KMS-11 (cell line): ENCODE results near the gene MKRN1.

Experiments
- H2AFZ ChIP-seq: fragments of 200-600 bp; sonication (generic); 2 replicates; pipeline ENCODE4 v1.6.1; 2016; ENCODE audit warnings: antibody characterized with exemption, mixed run types, low read depth
- H3K27ac ChIP-seq: fragments of 200-600 bp; sonication (generic); 2 replicates; pipeline ENCODE4 v1.6.1; 2016; ENCODE audit warnings: mild to moderate bottlenecking, mixed run types
- H3K27me3 ChIP-seq: fragments of 200-600 bp; sonication (generic); 2 replicates; pipeline ENCODE4 v1.6.1; 2017; ENCODE audit warnings: mild to moderate bottlenecking, low read depth, mixed run types, moderate library complexity; ENCODE audit not compliant: insufficient read depth
- H3K36me3 ChIP-seq: fragments of 200-600 bp; sonication (generic); 2 replicates; pipeline ENCODE4 v1.6.1; 2017; ENCODE audit warnings: mild to moderate bottlenecking, mixed run types; ENCODE audit not compliant: insufficient read depth
- H3K4me1 ChIP-seq: fragments of 200-600 bp; sonication (generic); 2 replicates; pipeline ENCODE4 v1.6.1; 2016; ENCODE audit warnings: mild to moderate bottlenecking, low read depth, mixed run types; ENCODE audit not compliant: poor library complexity, severe bottlenecking
- H3K4me2 ChIP-seq: fragments of 200-600 bp; sonication (generic); 2 replicates; pipeline ENCODE4 v1.7.0; 2016; ENCODE audit warnings: mild to moderate bottlenecking, mixed run types
- H3K4me3 ChIP-seq: fragments of 200-600 bp; sonication (generic); IDR thresholded peaks from 2 replicates; pipeline ENCODE4 v1.6.1; 2017; ENCODE audit warnings: low read depth, low read length, mixed read lengths; ENCODE audit not compliant: insufficient read depth
- H3K79me2 ChIP-seq: fragments of 200-600 bp; sonication (generic); 2 replicates; pipeline ENCODE4 v1.6.1; 2016; ENCODE audit warnings: low read depth, mixed run types; ENCODE audit not compliant: insufficient read depth
- H3K9ac ChIP-seq: fragments of 200-600 bp; sonication (generic); 2 replicates; pipeline ENCODE4 v1.6.1; 2016; ENCODE audit warnings: mild to moderate bottlenecking, mixed run types
- H4K20me1 ChIP-seq: fragments of 200-600 bp; sonication (generic); 2 replicates; pipeline ENCODE4 v1.6.1; 2016; ENCODE audit warnings: mild to moderate bottlenecking, mixed run types; ENCODE audit not compliant: insufficient read depth
- TF ChIP-seq, protein P1 (sequence below): fragments of 200-600 bp; sonication (generic); conservative IDR thresholded peaks from 2 replicates; pipeline ENCODE4 v1.6.1; 2017; ENCODE audit warnings: low read depth, mild to moderate bottlenecking, antibody characterized with exemption, low read length, moderate library complexity, mixed read lengths

MKRN1 gene

DNA sequence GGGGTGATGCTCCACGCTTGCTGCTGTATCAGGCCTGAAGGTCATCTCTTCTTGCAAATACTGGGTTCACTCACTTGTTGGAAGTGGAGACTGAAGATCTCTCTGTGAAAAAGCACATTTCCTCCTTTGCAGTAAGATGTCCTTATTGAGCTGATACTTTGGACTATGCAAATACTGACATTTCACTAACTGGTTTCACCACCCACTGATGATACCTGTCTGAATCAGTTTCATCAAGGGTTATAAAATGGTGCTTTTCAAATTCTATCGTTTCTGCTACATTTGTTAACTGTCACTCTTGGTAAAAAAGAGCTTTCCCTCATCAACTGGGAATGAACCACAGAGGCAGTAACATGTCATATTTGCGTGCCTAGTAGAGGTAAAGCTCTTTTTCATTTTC, 39.9 kb downstream of the MKRN1 start:
- Histone ChIP-seq H3K4me1 (no peaks in the 10 kb centered on the region), H3K9ac (no peak overlapping the region), H3K27me3 (no peaks in the 10 kb centered on the region), H3K27ac (no peak overlapping the region), H4K20me1 (no peaks in the 10 kb centered on the region), H3K79me2 (no peaks in the 10 kb centered on the region), H2AFZ (no peak overlapping the region), H3K4me2 (no peak overlapping the region), H3K36me3 (no peaks in the 10 kb centered on the region), H3K4me3 (no peak overlapping the region)
- TF ChIP-seq, protein P1, sequence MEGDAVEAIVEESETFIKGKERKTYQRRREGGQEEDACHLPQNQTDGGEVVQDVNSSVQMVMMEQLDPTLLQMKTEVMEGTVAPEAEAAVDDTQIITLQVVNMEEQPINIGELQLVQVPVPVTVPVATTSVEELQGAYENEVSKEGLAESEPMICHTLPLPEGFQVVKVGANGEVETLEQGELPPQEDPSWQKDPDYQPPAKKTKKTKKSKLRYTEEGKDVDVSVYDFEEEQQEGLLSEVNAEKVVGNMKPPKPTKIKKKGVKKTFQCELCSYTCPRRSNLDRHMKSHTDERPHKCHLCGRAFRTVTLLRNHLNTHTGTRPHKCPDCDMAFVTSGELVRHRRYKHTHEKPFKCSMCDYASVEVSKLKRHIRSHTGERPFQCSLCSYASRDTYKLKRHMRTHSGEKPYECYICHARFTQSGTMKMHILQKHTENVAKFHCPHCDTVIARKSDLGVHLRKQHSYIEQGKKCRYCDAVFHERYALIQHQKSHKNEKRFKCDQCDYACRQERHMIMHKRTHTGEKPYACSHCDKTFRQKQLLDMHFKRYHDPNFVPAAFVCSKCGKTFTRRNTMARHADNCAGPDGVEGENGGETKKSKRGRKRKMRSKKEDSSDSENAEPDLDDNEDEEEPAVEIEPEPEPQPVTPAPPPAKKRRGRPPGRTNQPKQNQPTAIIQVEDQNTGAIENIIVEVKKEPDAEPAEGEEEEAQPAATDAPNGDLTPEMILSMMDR, result no peak

DNA sequence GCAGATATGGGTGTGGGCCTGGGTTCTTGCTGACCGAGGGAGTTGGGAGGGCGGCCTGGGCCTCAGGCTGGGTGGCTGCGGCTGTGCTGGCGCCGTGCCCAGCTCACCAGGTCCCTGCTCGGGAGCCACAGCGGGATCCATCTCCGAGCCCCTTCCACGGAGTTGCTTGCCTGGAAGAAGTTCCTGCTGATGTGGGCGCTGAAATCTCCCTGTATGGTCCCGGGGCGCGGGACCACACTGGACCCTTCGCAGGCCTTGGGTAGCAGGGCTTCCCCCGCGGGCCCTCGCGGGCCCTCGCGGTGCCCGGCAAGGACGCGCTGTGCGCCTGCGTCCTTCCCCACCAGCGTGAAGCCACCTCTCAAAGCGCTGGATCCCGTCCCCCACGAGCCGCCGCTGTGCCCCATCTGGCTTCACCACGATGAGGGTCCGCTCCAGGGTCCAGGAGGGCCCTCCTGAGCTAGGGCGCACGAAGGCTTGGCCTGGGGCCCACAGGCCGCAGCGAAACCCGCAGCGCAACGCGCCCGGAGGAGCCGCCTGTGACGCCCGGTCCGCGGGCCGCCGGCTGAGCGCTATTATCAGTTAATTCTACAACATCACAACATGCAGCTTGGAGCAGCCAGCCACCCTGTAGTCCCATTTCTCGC, 43.9 kb downstream of the MKRN1 start:
- Histone ChIP-seq H3K36me3 (no peaks in the 10 kb centered on the region), H3K27me3 (no peaks in the 10 kb centered on the region), H3K4me3 (no peak overlapping the region), H3K4me2 (no peak overlapping the region), H2AFZ (no peak overlapping the region), H3K27ac (no peak overlapping the region), H3K79me2 (no peaks in the 10 kb centered on the region), H3K9ac (no peak overlapping the region), H4K20me1 (no peaks in the 10 kb centered on the region), H3K4me1 (no peaks in the 10 kb centered on the region)
- TF ChIP-seq, protein P1, result no peak

DNA sequence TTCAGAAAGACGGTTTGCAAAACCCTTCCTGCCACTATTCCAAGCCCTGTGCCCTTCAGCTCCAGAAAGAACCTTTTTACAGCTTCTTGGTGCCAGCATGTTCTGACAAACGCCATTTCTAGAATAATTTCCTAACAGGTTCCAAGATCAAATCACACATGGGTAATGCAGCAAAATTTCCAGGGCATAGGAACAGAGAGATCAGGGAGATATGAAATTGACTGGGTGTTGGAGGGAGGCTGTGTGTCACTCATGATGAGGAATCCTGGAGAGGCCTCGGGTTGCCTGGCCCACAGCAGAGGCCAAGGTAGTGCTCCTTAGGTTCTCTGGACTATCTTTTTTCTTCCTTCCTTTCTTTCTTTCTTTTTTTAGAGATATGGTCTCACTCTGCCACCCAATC, 45.9 kb downstream of the MKRN1 start:
- no peak overlapping the region for H2AFZ ChIP-seq
- H4K20me1 ChIP-seq, result no peaks in the 10 kb centered on the region
- H3K4me1 ChIP-seq, result no peaks in the 10 kb centered on the region
- H3K36me3 ChIP-seq, result no peaks in the 10 kb centered on the region
- H3K27ac ChIP-seq, result no peak overlapping the region
- H3K4me2 ChIP-seq, result no peak overlapping the region
- no peak overlapping the region for H3K4me3 ChIP-seq
- no peak overlapping the region for H3K9ac ChIP-seq
- TF ChIP-seq, protein P1, result no peak
- H3K27me3 ChIP-seq, result no peaks in the 10 kb centered on the region
- no peaks in the 10 kb centered on the region for H3K79me2 ChIP-seq

DNA sequence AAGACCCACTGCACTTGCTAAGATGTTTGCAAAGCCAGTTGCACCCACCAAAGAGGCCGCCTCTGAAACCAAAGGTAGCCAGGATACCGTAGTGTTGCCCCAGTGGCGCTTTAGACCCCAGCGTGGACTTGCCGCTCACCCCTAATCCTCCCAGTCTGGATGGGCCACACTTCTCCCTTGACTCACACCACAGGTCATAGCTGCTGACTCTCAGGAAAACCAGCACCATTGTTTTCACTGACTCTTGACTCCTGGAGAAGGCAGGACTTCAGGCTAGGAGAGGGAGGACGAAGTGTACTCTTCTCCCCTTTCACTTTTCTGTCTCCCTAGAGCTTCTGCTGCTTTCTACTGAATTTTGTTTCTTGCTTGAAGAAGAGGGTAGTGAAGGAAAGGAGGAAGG, 53.2 kb downstream of the MKRN1 start:
- Histone ChIP-seq H3K4me1 (no peaks in the 10 kb centered on the region), H3K4me2 (no peak overlapping the region), H3K79me2 (no peaks in the 10 kb centered on the region), H4K20me1 (no peaks in the 10 kb centered on the region), H3K36me3 (no peaks in the 10 kb centered on the region), H3K4me3 (no peak overlapping the region), H3K27me3 (no peaks in the 10 kb centered on the region), H2AFZ (no peak overlapping the region), H3K27ac (no peak overlapping the region), H3K9ac (no peak overlapping the region)
- TF ChIP-seq, protein P1, result no peak
